HEK293 (cell line): Measurements from ENCODE around the gene MOB2.

Experiments
- CTCF ChIA-PET: fragments of 350-600 bp; formaldehyde crosslinking; extraction: SDS; loops from one replicate; lab custom pipeline; 2021; ENCODE audit warnings: antibody characterized with exemption; lab: Yijun Ruan, JAX
- POLR2A ChIA-PET: fragments of 300-600 bp; formaldehyde crosslinking; extraction: SDS; loops from one replicate; lab custom pipeline; 2020; ENCODE audit warnings: antibody characterized with exemption, inconsistent platforms; lab: Yijun Ruan, JAX
- H3K27ac ChIP-seq: fragments of 200-500 bp; sonication (Bioruptor generic); 2 replicates; pipeline ENCODE4 v1.5.1; 2014; ENCODE audit warnings: low read depth, low read length, control low read depth, inconsistent platforms; ENCODE audit errors: extremely low read depth
- H3K36me3 ChIP-seq, 2 experiments: fragments of 200-500 bp in 1 of 2; sonication (Bioruptor generic) in 1 of 2; 1 replicate in 1 of 2; 2 replicates in 1 of 2; pipeline ENCODE4 v1.5.1; 2014 to 2017; ENCODE audit warnings: inconsistent platforms in 2 of 2, low read length in 2 of 2; ENCODE audit not compliant: control insufficient read depth in 2 of 2, insufficient read depth in 1 of 2
- H3K4me1 ChIP-seq: fragments of 200-500 bp; sonication (Bioruptor generic); 2 replicates; pipeline ENCODE4 v1.5.1; 2014; ENCODE audit warnings: mild to moderate bottlenecking, low read length, inconsistent platforms; ENCODE audit not compliant: control insufficient read depth, insufficient read depth
- H3K4me3 ChIP-seq: 2 replicates; pipeline ENCODE4 v1.5.1; 2011; ENCODE audit warnings: low read depth, mild to moderate bottlenecking, control low read depth, low read length, moderate library complexity
- H3K9me3 ChIP-seq: fragments of 200-500 bp; sonication (Bioruptor generic); 2 replicates; pipeline ENCODE4 v1.5.1; 2014; ENCODE audit warnings: low read depth, low read length, inconsistent platforms; ENCODE audit not compliant: control insufficient read depth, insufficient read depth
- BCL11B ChIP-seq: fragments of 450-650 bp; formaldehyde crosslinking; IDR thresholded peaks from 2 replicates; pipeline ENCODE4 v1.5.1; 2016; ENCODE audit warnings: low read depth, missing biosample characterization, missing genetic modification characterization
- GLIS2 ChIP-seq: fragments of 450-650 bp; formaldehyde crosslinking; IDR thresholded peaks from 2 replicates; pipeline ENCODE4 v1.5.1; 2016; ENCODE audit warnings: missing biosample characterization, missing genetic modification characterization
- KLF7 ChIP-seq: fragments of 450-650 bp; formaldehyde crosslinking; IDR thresholded peaks from 2 replicates; pipeline ENCODE4 v1.5.1; 2016; ENCODE audit warnings: missing biosample characterization, missing genetic modification characterization, borderline replicate concordance
- OSR2 ChIP-seq: fragments of 450-650 bp; formaldehyde crosslinking; IDR thresholded peaks from 2 replicates; pipeline ENCODE4 v1.5.1; 2016; ENCODE audit warnings: missing biosample characterization, missing genetic modification characterization
- ZBTB20 ChIP-seq: fragments of 450-650 bp; formaldehyde crosslinking; IDR thresholded peaks from 2 replicates; pipeline ENCODE4 v1.5.1; 2016; ENCODE audit warnings: missing biosample characterization, missing genetic modification characterization
- ZNF146 ChIP-seq: fragments of 450-650 bp; formaldehyde crosslinking; IDR thresholded peaks from 2 replicates; pipeline ENCODE4 v1.5.1; 2016; ENCODE audit warnings: missing biosample characterization, missing genetic modification characterization
- ZNF2 ChIP-seq: fragments of 450-650 bp; formaldehyde crosslinking; IDR thresholded peaks from 2 replicates; pipeline ENCODE4 v1.5.1; 2016; ENCODE audit warnings: missing biosample characterization, missing genetic modification characterization
- ZNF354C ChIP-seq: fragments of 450-650 bp; formaldehyde crosslinking; IDR thresholded peaks from 2 replicates; pipeline ENCODE4 v1.5.1; 2016; ENCODE audit warnings: missing biosample characterization, missing genetic modification characterization, low read depth, borderline replicate concordance
- ZNF521 ChIP-seq: fragments of 450-650 bp; formaldehyde crosslinking; IDR thresholded peaks from 2 replicates; pipeline ENCODE4 v1.5.1; 2017; ENCODE audit warnings: missing biosample characterization, mild to moderate bottlenecking, missing genetic modification characterization
- ZNF558 ChIP-seq: fragments of 450-650 bp; formaldehyde crosslinking; IDR thresholded peaks from 2 replicates; pipeline ENCODE4 v1.5.1; 2016; ENCODE audit warnings: missing biosample characterization, missing genetic modification characterization
- ZNF610 ChIP-seq: fragments of 450-650 bp; formaldehyde crosslinking; IDR thresholded peaks from 2 replicates; pipeline ENCODE4 v1.5.1; 2016; ENCODE audit warnings: missing biosample characterization, missing genetic modification characterization, borderline replicate concordance
- ZNF791 ChIP-seq: fragments of 450-650 bp; formaldehyde crosslinking; IDR thresholded peaks from 2 replicates; pipeline ENCODE4 v1.5.1; 2016; ENCODE audit warnings: missing biosample characterization, missing genetic modification characterization
- TF ChIP-seq, protein P1 (sequence below): fragments of 450-650 bp; formaldehyde crosslinking; IDR thresholded peaks from 2 replicates; pipeline ENCODE4 v1.5.1; 2017; ENCODE audit warnings: missing biosample characterization, missing genetic modification characterization
- TF ChIP-seq, protein P2 (sequence below): fragments of 450-650 bp; formaldehyde crosslinking; IDR thresholded peaks from 2 replicates; pipeline ENCODE4 v1.5.1; 2016; ENCODE audit warnings: missing biosample characterization, missing genetic modification characterization
- TF ChIP-seq, protein P3 (sequence below): fragments of 450-650 bp; formaldehyde crosslinking; IDR thresholded peaks from 2 replicates; pipeline ENCODE4 v1.5.1; 2016; ENCODE audit warnings: missing biosample characterization, missing genetic modification characterization

Gene MOB2

DNA sequence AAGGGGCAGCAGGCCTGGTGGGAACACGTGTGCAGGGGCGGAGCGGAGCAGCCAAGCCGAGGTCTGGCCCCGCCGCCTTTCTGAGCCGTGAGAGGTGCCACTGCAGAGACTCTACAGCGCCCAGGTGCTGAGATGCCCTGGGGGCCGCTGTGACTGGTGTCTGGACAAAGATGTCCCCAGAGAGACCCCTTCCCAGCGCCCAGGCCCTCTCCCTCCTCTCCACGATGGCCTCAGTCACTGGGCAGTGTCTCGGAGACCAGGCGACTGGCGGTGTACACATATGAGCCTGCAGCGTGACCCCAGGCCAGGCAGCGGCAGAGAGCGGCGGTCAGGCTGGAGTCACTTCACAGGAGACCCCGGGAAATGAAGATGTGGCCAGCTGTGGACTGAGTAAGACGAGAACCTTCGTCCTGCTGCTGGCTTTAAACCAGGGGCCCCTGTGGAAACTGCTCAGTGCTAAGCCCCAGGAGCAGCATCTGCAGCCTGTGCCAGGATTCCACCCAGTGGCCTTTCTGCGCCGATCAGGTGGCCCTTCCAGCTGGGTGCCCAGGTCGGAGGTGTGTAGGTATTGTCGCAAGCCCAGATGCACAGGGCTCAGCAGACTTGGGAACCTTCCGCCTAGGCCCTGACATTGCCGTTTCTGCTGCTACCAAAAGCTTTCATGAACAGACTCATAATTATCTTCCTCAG, 34.7 kb downstream of the MOB2 start:
- Histone ChIP-seq H3K4me1 (no peaks in the 10 kb centered on the region), H3K36me3 (peaks cover 0 to 69% of the 10 kb centered on the region in 2 experiments; a peak in 1 of 3 replicates), H3K9me3 (no peaks in the 10 kb centered on the region), H3K4me3 (no peak overlapping the region), H3K27ac (no peak overlapping the region)
- ChIA-PET POLR2A (no interaction called here), CTCF (no interaction called here)
- TF ChIP-seq ZNF558 (tag by site-specific recombination) (no peak), BCL11B (tag by site-specific recombination) (no peak), ZNF146 (no peak), ZNF354C (tag by site-specific recombination) (no peak), KLF7 (tag by site-specific recombination) (no peak), OSR2 (tag by site-specific recombination) (no peak), ZBTB20 (no peak), ZNF521 (tag by site-specific recombination) (no peak), ZNF791 (tag by site-specific recombination) (no peak), ZNF2 (tag by site-specific recombination) (no peak)
- TF ChIP-seq, protein P1, sequence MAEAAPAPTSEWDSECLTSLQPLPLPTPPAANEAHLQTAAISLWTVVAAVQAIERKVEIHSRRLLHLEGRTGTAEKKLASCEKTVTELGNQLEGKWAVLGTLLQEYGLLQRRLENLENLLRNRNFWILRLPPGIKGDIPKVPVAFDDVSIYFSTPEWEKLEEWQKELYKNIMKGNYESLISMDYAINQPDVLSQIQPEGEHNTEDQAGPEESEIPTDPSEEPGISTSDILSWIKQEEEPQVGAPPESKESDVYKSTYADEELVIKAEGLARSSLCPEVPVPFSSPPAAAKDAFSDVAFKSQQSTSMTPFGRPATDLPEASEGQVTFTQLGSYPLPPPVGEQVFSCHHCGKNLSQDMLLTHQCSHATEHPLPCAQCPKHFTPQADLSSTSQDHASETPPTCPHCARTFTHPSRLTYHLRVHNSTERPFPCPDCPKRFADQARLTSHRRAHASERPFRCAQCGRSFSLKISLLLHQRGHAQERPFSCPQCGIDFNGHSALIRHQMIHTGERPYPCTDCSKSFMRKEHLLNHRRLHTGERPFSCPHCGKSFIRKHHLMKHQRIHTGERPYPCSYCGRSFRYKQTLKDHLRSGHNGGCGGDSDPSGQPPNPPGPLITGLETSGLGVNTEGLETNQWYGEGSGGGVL (tag by site-specific recombination), result no peak
- TF ChIP-seq, protein P2, sequence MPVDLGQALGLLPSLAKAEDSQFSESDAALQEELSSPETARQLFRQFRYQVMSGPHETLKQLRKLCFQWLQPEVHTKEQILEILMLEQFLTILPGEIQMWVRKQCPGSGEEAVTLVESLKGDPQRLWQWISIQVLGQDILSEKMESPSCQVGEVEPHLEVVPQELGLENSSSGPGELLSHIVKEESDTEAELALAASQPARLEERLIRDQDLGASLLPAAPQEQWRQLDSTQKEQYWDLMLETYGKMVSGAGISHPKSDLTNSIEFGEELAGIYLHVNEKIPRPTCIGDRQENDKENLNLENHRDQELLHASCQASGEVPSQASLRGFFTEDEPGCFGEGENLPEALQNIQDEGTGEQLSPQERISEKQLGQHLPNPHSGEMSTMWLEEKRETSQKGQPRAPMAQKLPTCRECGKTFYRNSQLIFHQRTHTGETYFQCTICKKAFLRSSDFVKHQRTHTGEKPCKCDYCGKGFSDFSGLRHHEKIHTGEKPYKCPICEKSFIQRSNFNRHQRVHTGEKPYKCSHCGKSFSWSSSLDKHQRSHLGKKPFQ (tag by site-specific recombination), result no peak

DNA sequence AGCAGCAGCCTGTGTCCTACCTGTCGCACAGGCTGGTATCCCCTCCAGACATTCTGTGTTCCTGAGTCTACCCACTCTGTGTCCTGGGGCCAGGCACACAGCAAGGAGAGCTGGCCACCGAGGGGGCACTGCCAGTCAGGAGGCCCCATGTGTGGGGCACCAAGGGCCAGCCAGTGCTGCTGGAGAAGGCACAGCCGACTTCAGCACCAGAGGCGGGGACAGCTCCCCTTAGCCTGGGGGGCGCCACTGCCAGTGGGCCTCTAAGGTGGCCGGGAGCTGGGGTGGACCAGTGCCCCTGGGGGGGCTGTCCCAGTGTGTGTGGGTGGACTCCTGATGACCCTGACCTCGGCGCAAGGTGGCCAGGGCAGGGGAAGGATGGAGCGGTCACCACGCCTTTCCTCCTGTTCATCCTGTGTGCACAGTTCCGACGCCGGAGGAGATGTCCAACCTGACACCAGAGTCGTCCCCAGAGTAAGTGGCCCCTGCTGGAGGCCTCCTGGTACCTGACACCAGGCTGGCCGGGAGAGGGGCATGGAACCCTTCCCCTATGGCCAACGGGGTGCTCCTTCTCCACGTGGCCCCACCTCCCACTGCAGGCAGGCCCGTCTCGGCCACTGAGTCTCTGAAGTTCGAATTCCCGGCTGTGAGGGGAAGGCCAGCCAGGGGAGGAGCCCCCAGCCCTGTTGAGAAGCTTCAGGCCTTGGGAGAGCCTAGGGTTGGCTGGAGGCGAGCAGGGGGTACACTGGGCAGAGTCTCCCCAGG, 35.4 kb downstream of the MOB2 start:
- Histone ChIP-seq H3K27ac (no peak overlapping the region), H3K9me3 (no peaks in the 10 kb centered on the region), H3K4me1 (no peaks in the 10 kb centered on the region), H3K36me3 (peaks cover 0 to 68% of the 10 kb centered on the region in 2 experiments; a peak in 1 of 3 replicates), H3K4me3 (no peak overlapping the region)
- CTCF ChIA-PET, result no interaction called here
- TF ChIP-seq ZNF610 (no peak), GLIS2 (tag by site-specific recombination) (peak; percentile 31; the same call in 1 of the 2 replicates)
- TF ChIP-seq, protein P3, sequence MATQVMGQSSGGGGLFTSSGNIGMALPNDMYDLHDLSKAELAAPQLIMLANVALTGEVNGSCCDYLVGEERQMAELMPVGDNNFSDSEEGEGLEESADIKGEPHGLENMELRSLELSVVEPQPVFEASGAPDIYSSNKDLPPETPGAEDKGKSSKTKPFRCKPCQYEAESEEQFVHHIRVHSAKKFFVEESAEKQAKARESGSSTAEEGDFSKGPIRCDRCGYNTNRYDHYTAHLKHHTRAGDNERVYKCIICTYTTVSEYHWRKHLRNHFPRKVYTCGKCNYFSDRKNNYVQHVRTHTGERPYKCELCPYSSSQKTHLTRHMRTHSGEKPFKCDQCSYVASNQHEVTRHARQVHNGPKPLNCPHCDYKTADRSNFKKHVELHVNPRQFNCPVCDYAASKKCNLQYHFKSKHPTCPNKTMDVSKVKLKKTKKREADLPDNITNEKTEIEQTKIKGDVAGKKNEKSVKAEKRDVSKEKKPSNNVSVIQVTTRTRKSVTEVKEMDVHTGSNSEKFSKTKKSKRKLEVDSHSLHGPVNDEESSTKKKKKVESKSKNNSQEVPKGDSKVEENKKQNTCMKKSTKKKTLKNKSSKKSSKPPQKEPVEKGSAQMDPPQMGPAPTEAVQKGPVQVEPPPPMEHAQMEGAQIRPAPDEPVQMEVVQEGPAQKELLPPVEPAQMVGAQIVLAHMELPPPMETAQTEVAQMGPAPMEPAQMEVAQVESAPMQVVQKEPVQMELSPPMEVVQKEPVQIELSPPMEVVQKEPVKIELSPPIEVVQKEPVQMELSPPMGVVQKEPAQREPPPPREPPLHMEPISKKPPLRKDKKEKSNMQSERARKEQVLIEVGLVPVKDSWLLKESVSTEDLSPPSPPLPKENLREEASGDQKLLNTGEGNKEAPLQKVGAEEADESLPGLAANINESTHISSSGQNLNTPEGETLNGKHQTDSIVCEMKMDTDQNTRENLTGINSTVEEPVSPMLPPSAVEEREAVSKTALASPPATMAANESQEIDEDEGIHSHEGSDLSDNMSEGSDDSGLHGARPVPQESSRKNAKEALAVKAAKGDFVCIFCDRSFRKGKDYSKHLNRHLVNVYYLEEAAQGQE (tag by site-specific recombination), result peak; percentile 96
- POLR2A ChIA-PET, result no interaction called here
